Measurements from ENCODE around the gene FJX1.
A peak's percentile ranks its signal among the peaks of the same experiment; 100 is the strongest.

The FJX1 gene

DNA sequence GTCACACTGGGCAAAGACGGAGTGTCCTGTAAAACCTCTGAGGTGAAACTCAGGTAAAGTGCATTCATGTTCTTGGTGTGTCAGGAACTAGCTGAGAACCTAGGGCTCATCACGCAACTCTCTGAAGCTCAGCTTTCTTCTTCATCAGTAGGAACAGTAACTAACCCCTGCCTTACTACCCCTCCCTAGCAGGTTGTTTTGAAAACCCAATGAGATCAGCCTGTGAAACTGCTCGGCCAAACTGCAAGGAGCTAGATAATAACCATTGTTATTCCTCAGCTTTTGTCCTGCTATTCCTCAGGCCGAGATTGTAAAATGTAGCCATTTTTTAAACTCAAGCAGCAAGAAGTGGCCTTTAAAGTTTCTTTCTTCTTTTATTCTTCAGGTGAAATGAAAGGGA, 9.8 kb upstream of the FJX1 start:
- DNase-seq: no peak

GRCh38 chr11:35609656-35610055, 8.6 kb upstream of the FJX1 start:
- DNase-seq: no peak

DNA sequence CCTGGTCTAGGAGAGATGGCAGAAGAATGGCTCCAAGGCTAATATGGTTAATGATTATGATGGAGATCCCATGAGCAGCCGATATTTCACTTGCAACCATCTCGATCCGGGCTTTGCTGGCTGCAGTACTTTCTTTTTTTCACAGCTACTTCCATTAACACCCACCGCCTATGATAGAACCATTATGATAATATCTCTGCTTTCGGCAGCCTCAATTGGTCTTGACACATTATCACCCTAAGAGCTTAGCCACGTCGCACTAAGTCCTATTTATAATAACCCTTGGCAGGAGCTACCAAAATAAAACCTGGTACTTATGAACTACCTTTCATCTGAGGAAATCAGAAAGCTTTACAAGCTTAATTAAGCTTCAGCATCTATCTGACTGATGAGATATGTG, 7.6 kb upstream of the FJX1 start:
- no peak for DNase-seq

DNA sequence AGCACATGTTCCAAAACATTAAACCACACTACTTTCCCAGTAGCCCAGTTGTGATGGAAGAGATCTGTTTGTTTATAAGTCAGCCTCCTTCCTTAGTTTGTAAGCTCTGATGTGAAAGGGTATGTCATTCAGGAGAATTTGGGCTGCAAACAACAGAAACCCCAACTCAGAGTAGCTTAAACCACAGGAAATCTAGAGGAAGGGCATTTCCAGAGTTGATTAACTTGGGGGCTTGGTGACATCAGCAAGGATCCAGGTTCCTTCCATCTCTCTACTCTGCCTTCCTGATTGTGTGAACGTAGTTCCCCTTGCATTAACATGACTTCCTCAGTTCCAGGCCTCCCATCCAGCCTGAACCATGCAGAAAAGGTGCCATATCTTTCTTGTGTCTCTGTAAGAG, 6.5 kb upstream of the FJX1 start:
- no peak for DNase-seq

GRCh38 chr11:35614939-35615569, 3.2 kb upstream of the FJX1 start:
- DNase-seq: no peak

DNA sequence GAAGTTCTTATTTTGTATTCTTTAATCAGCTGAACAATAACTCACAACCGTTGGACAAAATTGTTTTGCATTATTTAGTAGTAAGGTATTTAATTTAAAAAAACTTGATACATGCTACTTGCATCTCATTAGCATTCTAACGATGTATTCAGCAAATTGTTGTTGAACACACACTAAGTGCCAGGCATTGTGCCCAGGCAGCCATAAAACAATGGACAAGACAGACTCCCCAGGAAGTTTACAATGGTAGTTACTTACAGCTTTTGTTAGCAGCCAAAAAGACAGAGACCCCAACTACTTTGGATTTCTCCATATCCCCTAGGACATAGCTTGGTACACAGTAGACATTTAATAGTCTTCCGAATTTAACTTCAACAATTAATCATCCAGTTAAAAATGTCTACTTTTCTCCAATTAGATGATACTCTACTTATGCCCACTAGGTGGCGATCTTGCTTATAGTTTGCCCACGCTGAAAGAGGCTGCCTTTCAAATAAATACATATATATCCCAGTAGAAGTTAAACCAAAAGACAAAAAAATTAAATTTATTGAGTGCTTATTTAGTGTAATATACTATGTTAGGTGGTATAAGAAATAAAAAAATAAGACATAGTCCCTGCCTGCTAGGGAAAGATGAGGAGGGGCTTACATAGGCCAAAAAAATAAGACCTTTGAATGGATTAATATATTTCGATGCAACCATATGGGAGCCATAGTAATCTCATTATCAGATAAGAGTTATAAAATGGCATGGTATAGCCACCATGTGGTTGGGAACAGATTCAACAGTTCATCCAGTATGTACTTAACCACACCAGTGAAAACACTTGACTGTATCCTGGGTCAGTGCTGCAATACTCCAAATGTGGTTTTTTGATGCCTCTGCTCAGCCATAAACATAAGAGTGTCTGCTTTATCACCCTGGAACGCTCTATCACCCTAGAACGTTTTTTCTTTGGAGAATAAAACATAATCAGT, 2.0 kb upstream of the FJX1 start:
- peak; percentile 20 for DNase-seq

DNA sequence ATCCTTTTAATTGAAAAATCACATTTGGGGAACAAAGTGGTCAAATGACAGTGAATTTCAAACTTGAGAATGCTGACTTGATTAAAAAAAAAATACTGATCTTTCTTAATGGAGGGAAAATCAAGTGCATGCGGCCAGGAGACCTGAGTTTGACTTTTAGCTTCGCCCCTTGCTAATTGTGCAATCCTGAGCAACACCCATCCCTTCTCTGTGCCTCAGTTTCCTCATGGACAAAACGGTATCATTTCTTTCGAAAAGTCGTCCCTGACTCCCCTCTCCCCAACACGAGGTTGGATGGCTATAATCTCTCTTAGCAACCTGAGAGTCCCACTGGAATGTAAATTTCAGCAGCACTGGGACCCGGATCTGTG, 959 bp upstream of the FJX1 start:
- DNase-seq: no peak

GRCh38 chr11:35618497-35619115, 346 bp downstream of the FJX1 start:
- DNase-seq: no peak

GRCh38 chr11:35619116-35619854, 1.0 kb downstream of the FJX1 start:
- DNase-seq: no peak

DNA sequence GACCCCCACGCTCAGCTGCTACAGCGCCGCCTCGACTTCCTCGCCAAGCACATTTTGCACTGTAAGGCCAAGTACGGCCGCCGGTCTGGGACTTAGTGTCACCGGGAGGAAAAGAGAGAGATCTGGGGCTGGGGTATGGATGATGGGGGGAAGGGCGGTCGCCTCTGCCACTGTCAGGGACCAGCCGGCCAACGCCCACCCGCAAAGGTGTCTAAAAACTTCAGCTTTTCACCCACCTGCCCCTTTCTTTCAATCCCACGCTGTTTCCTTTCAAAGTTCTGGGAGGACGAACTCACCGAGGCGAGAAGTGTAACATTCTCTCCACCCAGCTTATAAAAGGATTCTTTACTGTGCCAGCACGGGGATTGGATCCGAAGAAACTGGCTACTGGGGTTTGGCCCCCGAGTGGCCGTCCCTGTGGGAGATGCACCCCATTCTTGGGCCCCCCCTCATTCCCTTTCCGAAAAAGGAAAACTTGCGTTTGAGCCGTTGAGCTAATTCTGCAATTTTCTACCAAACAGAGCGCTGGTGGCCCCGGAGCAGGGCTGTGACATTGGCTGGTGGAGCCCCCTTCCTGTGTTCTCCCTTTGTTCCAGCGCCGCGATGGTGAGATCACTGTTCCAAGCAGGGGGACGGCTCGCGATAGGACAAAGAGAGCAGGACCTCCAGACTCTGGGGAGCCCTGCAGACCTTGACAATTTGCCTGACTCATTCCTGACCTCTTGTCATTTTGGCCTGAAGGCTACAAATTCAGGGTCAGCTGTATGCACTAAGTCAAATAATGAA, 1.8 kb downstream of the FJX1 start:
- no peak for DNase-seq

- DNase-seq: no peak
Observed at GRCh38 chr11:35620795-35621194, 2.5 kb downstream of the FJX1 start.

DNA sequence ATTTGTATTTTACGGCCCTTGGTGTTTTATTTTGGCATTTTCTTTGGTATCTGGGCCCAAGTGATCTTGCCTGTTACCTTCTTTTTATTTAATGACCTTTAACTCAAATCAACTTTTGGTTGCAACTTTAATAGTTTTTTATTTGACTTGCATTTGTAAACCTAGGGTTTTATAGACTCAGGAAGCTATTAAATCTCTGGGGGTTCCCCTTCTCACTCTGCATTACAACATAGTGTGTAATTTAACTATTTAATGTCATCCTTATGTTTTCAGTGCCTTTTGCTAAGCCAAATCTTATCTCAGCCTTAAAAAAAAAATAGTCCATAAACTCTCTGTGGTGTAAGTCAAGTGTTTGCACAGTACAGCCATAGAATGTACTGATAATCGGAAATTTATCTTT, 3.4 kb downstream of the FJX1 start:
- DNase-seq: no peak

- no peak for DNase-seq
Observed at GRCh38 chr11:35622070-35622469, 3.8 kb downstream of the FJX1 start.

DNA sequence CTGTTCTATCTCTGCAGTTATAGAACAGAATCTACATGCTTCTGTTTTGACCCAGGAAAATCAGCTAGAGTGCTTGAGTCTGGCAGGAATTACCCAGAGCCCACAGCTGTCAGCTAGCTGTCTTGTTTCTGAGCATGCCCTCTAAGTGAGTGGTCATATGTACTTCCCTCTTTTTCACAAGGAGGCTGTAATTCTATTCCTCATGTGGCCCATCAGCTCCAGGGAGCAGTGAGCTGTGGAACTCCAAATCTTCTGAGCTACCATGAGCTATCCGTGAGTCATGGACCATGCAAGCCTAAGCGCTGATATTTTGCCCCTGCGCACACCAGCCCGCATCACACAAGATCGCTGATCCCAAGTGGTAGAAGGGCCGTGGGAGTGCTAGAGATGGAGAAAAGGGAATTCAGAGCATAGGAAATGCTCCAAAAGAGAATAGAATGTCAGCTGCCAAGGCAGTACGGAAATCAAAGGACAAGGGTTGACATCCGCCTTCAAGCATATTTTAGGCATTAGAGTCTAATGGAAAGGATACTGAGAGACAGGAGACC, 5.4 kb downstream of the FJX1 start:
- DNase-seq: no peak

GRCh38 chr11:35624316-35624715, 6.1 kb downstream of the FJX1 start:
- DNase-seq: no peak

DNA sequence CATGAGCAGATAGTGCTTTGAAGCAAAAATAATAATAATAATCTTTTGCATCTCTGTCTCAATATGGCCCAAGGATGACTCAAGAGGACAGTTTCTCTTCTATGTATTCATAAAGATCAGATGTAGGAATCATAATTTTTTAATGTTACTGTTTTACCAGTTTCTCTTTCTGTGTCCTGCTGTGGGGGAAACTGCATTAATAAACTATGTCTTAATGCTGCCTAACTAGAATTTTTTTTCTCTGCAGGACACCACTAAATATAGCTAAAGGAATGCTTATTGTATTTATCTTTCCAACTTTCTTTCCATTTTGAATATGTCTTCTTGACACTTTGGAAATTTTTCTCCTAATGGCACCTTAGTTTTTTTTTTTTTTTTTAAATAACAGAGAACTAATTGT, 6.5 kb downstream of the FJX1 start:
- DNase-seq: no peak

DNA sequence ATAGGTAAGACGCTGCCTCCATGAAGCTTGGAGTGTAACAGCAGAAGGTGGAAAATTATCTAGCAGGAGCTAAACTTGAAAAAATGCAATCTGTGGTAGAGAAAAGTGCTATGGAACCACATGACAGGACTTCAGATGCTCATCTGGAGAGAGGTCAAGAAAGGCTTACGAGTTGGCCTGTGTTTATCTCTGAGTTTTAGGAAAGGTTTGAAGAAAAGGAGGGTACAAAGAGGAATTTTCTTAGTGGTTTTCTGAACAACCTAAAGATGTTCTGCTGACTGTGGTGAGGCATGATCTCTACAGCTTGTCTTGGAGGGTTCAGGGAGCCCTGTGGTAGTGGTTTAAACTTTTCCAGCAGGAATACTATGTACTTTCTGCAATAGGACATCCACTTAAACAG, 8.2 kb downstream of the FJX1 start:
- no peak for DNase-seq

DNA sequence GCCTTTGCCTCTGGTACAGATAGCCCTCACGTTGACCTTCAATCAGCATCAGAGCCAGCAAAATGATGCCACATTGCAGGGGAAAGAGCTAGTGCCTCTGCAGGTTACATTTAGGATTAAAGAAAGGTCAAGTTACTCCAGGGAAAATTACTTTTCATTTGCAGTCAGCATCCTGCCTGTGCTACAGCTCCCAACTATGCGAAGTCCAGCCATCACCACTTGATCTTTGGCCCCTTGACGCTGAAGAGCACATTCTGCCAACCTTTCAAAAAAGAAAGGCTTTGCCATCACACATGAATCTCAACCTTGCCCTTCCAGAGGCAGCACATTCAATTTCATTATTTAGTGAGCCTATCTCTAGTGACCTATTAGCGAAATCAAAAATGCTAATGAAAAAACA, 11.3 kb downstream of the FJX1 start:
- DNase-seq: no peak

- no peak for DNase-seq
Observed at GRCh38 chr11:35629914-35630313, 11.7 kb downstream of the FJX1 start.

DNA sequence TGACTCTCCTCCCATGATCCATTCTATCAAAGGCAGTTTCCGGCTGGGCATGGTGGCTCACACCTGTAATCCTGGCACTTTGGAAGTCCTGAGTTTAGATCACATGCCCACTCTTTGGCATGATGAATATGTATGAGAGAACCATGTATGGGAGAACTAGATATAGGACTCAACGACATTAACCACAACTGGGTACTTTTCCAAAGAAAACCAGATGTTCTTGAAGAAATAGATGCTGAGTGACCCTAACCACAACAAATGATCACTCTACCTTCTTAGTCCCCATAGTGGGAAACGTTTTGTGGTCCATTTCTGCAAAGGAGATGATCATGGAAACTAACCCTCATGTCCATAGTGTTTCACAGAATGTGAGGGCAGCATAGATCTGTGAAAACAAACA, 13.6 kb downstream of the FJX1 start:
- DNase-seq: no peak

DNA sequence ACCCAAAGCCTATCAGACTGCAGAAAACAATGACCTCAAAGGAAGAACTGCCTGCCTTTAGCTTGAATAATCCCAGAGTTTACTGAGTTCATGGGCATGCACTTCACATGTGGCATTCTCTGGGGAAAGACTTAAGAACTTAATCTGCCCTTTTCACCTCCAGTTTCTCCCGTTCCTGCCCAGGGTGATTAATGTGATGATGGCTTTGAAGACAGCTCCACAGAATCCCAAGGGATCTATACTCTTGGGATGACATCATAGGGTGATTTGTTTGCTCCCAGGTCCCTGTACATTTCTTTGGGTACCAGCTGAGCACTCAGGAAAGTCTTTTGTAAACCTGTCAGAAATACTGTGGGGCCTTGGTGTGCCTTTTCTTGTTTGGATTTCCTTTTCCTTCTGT, 14.0 kb downstream of the FJX1 start:
- DNase-seq: no peak

GRCh38 chr11:35633827-35634423, 15.7 kb downstream of the FJX1 start:
- no peak for DNase-seq

All from GDM1 (cell line).